GM21447 (cell line): ENCODE measurements around the gene MAP2K1.
"Not testable (repeated sequence)": the region's sequence is repeated elsewhere in the genome, so short reads cannot be mapped to it uniquely, and the experiment has no call there.

Source experiments
- ATAC-seq: cut with Tn5 transposase; IDR thresholded peaks from one replicate; pipeline ENCODE4 v1.9.1; 2021; ENCODE audit not compliant: unreplicated experiment

MAP2K1 gene

GRCh38 chr15:66422347-66422746, 35.6 kb downstream of the MAP2K1 start:
- ATAC-seq, result no peak

DNA sequence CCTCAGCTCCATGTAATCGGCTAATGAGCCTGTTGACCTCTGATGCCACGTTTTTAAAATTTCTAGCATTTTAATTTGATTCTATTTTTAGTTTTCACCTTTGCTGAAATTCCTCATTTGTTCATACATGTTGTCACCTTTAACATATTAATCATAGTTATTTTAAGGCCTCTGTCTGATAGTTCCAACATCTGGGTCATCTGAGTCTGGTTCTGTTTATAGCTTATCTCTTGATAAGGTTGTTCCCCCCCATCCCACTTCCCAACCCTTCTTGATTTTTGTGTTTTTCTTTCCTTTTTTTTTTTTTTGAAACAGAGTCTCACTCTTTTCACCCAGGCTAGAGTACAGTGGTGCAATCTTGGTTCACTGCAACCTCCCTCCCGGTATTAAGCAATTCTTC, 36.4 kb downstream of the MAP2K1 start:
- no peak for ATAC-seq

DNA sequence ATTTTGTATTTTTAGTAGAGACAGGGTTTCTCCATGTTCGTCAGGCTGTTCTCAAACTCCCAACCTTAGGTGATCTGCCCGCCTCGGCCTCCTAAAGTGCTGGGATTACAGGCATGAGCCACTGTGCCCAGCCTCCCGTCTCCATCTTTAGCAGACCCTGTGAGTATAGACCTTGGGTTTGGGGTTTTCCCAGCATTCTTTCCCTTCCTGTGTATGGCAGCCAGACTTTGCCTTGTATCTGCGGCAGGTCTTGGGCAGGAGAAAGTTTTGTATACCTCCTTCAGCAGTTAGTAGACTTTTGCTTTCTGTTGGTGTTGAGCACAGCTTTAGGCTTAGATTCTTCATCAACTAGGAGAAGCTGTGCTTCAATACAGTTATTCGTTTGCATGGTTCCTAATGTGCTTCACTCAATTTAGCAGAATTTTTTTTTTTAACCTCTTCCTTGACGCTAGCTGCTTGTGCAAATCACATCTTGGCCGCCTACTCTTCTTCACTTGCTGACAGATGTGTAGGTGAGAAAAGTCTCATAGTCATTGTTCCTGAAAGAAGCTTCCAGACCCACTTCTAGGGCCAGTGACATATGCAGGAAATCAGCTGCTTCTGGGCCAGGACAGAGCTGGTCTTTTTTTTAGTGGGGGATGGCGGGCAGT, 38.4 kb downstream of the MAP2K1 start:
- ATAC-seq, result no peak

GRCh38 chr15:66425837-66426236, 39.1 kb downstream of the MAP2K1 start:
- ATAC-seq, result no peak

DNA sequence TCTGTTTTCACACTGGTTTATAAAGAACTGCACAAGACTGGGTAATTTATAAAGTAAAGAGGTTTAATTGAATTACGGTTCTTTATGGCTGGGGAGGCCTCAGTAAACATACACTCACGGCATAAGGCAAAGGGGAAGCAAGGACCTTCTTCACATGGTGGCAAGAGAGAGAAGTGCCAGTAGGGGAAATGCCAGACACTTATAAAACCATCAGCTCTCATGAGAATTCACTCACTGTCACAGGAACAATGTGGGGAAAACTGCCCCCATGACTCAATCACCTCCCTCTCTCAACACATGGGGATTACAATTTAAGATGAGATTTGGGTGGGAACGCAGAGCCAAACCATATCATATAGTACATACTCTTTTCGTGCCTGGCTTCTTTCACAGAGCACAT, 42.4 kb downstream of the MAP2K1 start:
- ATAC-seq, result no peak

DNA sequence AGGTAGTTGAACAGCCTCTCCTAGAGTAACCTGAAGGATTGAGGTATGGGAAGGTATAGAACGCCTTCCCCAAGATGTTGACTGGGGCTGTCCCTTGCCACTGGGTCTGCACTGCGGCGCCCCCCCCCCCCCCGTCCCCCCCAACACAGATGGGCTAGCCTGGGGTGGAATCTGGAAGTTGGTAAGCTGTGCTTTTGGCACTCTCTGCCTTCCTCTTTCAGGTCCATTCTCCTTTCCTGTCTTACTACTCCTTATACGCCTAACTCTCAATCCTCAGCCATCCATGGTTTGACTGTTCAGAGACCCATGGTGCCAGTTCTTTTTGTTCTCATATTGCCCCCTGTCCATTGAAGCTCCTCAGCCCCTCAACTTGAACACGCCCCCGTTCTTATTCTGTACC, 42.8 kb downstream of the MAP2K1 start:
- no peak for ATAC-seq

- no peak for ATAC-seq
These were observed 44.0 kb downstream of the MAP2K1 start for GRCh38 chr15:66430627-66431255.

- no peak for ATAC-seq
These were observed 47.0 kb downstream of the MAP2K1 start for GRCh38 chr15:66433726-66434125.

GRCh38 chr15:66440501-66440900, 53.8 kb downstream of the MAP2K1 start:
- no peak for ATAC-seq

- ATAC-seq, result no peak
These were observed 65.7 kb downstream of the MAP2K1 start for GRCh38 chr15:66452420-66452819.

- ATAC-seq, result no peak
These were observed 66.4 kb downstream of the MAP2K1 start for GRCh38 chr15:66452971-66453580.

DNA sequence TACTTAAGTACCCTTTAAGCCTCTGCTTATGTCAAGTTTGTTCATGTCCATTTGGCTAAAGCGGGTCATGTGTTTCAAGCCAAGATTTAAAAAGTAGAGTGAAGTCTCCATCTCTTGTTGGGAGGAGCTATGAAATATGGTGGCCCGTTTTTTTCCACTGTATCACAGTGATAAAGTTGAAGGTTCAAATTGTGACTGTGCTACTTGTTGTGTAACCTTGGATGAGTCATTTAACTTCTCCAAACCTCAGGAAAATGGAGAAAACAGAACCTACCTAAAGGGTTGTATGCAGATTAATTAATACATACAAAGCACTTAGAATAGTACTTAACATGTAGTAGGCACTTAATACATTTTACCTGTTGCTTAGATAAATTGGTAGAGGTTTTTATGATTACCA, 67.4 kb downstream of the MAP2K1 start:
- ATAC-seq, result no peak

GRCh38 chr15:66456211-66456610, 69.5 kb downstream of the MAP2K1 start:
- no peak for ATAC-seq

DNA sequence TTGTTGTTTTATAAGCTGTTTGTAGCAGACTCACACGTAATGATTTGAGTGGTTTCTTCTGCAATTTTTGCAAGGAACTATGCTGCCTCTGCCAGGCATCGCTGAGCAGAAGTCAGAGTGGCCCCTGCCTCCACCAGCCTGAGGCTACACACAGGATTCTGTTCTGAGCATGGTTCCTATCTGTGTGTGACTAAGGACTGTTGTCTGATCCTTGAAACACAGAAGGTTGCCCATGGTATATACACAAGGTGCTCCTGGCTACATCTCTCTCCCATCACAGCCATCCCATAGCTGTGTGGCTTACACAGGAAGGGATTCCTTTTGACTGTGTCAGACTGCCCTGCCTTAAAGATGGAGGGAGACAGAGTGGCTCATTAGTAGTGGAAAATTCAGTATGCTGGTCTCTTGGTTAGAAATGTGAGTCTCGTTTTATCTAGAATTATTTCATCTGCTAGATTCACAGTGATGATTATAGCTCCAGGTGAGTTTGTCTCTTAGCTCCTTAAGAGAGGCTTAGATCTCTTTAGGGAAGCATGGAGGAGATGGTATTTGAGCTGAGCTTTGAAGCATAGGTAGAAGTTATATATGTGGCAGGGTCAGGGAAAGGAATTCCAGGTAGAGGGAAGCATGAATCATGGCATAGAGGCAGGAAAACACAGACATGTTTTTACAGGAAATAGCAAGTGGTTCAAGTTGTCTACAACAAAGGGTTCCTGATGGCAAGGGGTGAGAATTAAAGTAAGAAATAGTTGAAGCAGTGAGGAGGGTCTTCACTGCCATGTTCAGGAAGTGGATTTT, 73.3 kb downstream of the MAP2K1 start:
- no peak for ATAC-seq

DNA sequence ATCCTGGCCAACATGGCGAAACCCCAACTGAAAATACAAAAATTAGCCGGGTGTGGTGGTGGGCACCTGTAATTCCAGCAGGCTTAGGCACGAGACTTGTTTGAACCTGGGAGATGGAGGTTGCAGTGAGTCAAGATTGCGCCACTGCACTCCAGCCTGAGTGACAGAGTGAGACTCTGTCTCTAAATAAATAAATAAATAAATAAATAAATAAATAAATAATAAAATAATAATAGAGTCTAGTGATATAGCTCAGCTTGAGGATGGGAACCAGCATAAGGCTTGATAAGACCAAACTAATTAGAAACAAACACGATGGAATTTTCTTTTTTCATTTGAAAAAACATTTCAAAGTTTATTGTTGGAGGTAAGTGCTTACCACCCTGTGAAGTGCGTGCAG, 74.6 kb downstream of the MAP2K1 start:
- not testable (repeated sequence) for ATAC-seq

DNA sequence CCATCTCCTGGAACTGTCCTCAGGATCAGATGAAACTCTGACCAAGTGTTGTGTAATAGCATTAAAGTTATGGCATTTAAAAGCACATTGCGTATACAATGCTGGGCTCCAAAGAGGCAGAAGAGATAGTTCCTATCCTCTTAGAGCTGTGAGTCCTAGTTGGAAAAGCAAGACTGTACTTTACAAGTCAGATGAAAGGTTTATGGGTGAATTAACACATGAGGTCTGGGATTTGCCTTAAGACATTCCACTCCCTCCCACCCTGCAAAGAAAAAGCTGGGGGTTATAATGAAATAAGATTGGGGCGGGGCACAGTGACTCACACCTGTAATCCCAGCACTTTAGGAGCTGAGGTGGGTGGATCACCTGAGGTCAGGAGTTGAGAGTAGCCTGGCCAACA, 75.2 kb downstream of the MAP2K1 start:
- no peak for ATAC-seq

DNA sequence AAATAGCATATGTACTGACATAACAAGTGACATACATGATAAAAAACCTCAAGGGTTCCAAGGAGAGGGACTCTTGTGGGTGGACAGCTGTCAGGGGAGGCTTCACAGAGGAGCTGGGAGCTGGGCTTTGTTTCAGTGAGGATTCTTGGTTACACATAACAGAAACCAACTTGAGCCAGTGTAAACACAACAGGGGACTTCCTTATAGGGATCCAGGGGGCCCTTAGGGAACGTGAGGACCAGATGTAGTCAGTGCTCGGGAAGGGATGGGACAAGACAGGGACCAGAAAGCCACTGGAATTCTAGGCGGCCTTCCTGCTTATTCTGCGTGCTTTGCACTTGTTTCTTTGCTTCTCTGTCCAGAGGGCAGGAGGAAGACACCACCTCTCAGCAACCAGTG, 75.9 kb downstream of the MAP2K1 start:
- no peak for ATAC-seq

GRCh38 chr15:66465294-66465693, 78.6 kb downstream of the MAP2K1 start:
- ATAC-seq, result not testable (repeated sequence)

- not testable (repeated sequence) for ATAC-seq
These were observed 80.7 kb downstream of the MAP2K1 start for GRCh38 chr15:66467162-66468040.

- ATAC-seq, result not testable (repeated sequence)
These were observed 84.1 kb downstream of the MAP2K1 start for GRCh38 chr15:66470825-66471224.
